IPS-11a (cell line): ENCODE results near the gene POR.
"Not testable (repeated sequence)": the region's sequence is repeated elsewhere in the genome, so short reads cannot be mapped to it uniquely, and the experiment has no call there.

Experiments used
- H3K4me3 ChIP-seq: one replicate; pipeline ENCODE4 v1.5.1; 2013; ENCODE audit warnings: low read depth, low read length, control low read depth

Gene POR

DNA sequence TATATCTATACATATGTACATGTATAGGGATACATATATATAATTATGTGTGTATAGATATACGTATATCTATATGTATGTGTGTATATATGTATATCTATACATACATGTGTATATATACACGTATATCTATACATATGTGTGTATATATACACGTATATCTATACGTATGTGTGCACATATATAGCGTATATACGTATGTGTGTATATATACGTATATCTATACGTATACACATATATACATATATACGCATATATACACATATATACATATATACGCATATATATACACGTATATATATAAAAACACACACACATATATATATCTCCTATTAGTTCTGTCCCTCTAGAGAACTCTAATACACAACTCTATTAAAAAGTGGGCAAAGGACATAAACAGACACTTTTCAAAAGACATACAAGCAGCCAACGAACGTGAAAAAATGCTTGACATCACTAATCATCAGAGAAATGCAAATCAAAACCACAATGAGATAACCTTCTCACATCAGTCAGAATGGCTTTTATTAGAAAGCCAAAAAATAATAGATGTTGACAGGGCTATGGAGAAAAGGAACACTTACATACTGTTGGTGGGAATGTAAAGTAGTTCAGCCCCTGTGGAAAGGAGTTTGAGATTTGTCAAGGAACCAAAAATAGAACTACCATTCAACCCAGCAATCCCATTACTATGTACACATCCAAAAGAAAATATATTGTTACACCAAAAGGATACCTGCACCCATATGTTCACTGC lies 101.4 kb downstream of the POR start:
- H3K4me3 ChIP-seq: no peak overlapping the region

DNA sequence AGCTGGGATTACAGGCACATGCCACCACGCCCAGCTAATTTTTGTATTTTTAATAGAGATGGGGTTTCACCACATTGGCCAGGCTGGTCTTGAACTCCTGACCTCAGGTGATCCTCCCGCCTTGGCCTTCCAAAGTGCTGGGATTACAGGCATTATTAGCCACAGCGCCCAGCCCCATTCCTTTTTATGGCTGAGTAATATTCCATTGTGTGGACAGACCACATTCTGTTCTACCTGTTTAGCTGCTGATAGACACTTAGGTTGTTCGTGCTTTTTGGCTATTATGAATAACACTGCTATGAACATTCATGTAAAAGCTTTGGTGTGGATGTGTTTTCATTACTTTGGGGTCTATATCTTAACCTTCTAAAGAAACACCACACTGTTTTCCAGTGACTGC lies 103.6 kb downstream of the POR start:
- not testable (repeated sequence) for H3K4me3 ChIP-seq

DNA sequence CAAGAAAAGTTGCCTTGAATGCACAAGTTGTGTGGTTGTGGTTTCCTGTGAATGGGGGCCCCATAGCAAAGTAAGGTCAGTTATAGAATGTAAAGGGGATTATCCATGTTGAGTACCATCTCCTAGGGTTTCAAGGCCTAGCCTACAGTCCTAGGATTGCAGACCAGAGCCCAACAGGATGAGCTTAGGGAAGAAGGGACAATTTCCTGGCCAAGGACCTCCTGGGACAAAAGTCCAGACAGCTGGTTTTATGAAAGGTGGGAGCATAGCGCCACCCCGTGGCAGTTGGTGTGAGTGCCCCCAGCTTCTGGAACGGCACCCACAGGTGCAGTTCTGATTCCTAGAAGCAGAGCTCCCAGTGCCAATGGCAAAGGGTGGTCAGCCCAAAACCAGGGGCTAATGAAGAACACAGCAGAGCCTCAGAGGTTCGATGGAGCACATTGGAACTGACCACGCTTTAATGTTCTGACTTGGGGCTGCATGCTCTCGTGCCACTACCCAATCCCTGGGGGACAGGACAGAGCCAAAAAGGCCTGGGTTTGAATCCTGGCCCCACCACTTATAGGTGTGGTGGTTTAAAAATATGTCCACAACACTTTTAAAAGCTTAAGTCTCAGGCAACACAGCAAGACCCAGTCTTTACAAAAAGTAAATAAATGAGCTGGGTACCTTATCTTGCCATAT lies 105.2 kb downstream of the POR start:
- no peak overlapping the region for H3K4me3 ChIP-seq

DNA sequence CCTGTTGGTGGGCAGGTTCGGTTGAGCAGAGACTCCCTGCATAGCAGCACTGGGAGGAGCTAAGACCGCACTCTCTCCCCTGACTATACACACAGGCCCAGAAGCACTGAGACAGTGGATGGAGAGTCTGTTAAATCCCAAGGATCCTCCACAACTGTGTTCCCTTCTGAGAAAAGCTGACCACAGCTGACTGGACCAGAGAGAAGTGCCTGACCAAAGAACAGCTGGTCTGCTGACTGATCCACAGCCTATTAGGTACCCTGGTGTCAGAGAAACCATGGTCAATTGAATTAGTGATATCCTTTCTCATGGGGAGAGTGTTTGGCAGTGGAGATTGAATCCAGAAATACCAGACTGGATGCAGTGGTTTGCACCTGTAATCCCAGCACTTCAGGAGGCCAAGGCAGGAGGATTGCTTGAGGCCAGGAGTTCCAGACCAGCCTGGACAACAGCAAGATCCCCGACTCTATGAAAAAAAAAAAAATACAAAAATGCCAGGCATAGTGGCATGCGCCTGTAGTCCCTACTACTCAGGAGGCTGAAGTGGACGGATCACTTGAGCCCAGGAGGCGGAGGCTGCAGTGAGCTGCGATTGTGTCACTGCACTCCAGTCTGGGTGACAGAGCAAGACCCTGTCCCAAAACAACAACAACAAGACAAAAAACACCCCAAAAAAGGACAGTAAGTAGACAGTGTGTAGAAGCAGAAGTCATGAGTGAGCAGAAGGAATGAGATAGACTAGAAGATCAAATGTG lies 107.2 kb downstream of the POR start:
- no peak overlapping the region for H3K4me3 ChIP-seq

DNA sequence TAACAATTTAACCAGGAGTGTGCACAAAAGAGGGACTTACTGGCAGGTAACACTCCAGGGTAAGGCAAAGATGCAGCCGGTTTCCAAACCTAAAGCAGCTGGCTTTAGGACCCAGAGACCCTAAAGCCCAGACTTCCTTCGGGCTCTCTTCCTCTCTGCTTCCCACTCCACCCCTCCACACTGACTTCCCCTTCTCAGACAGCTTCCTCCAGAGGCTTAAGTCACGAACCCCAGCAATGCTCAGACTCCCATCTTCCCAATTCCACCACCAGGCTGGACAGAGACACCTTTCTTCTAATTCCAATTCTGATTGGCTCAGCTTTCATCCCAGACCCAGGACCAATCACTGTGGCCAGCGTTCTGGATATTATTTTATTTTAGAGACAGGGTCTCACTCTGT lies 108.0 kb downstream of the POR start:
- no peak overlapping the region for H3K4me3 ChIP-seq

DNA sequence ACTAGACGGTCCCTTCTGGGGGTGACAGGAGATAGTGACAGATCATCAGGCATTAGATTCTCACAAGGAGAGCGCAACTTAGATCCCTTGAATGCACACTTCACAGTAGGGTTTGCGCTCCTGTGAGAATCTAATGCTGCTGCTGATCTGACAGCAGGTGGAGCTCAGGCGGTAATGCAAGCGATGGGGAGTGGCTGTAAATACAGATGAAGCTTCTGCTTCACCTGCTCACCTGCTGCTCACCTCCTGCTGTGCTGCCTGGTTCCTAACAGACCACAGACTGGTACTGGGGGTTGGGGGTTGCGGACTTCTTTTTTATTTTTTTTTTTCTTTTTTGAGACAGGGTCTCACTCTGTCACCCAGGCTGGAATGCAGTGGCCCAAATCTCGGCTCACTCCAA lies 114.7 kb downstream of the POR start:
- H3K4me3 ChIP-seq: not testable (repeated sequence)

DNA sequence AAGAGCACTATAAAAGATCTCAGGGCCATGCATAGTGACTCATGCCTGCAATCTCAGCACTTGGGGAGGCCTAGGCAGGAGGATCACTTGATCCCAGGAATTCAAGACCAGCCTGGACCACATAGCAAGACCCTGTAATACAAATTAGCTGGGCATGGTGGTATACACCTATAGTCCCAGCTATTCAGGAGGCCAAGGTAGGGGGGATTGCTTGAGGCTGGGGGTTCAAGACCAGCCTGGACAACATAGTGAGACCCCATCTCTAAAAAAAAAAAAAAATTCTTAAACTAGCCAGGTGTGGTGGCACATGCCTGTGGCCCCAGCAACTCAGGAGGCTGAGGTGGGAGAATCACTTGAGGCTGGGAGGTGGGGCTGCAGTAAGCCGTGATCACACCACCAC lies 117.0 kb downstream of the POR start:
- H3K4me3 ChIP-seq: no peak overlapping the region
